Endothelial cell of umbilical vein (primary cell): ENCODE results near the gene PCGF6. TPM values are rescaled to one million over a fixed set of nuclear protein-coding genes. Genes with fewer than 3 reads are reported as not detected.
A peak's percentile ranks its signal among the peaks of the same experiment; 100 is the strongest.

Experiments
- BruUV-seq: library from RNA; stranded (reverse); fragments of 400-500 nt; replicated peaks from 2 replicates; lab custom pipeline; 2021; lab: Mats Ljungman, UMichigan
- CTCF ChIA-PET: fragments of 300-600, 350-600 bp; sonication (Branson Sonifier 250); formaldehyde crosslinking; loops from one replicate; lab custom pipeline; 2021; ENCODE audit warnings: antibody characterized with exemption, inconsistent platforms; lab: Charles Lee
- POLR2A ChIA-PET: fragments of 300-600, 350-600 bp; sonication (Branson Sonifier 250); formaldehyde crosslinking; loops from one replicate; lab custom pipeline; 2021; ENCODE audit warnings: antibody characterized with exemption, inconsistent platforms; lab: Charles Lee
- DNase-seq: peaks from one replicate; pipeline ENCODE4 v3.0.0-alpha.2; 2011; ENCODE audit warnings: low read depth, low spot score
- FAIRE-seq: peaks from 2 replicates; lab custom pipeline; 2011; peaks lifted over from hg19 to GRCh38; lab: Jason Lieb, UNC
- H2AFZ ChIP-seq: 2 replicates; pipeline ENCODE4 v1.6.0; 2012; ENCODE audit warnings: low read depth, low read length, control low read depth, inconsistent platforms
- H3K27ac ChIP-seq: 2 replicates; pipeline ENCODE4 v1.5.1; 2011; ENCODE audit warnings: low read depth, mild to moderate bottlenecking, control low read depth, low read length, moderate library complexity; ENCODE audit not compliant: insufficient read depth
- H3K27me3 ChIP-seq, 2 experiments: 2 replicates each; pipeline versions ENCODE4 v1.6.0 to v1.6.1; 2011; ENCODE audit warnings: low read length in 2 of 2, mixed read lengths in 1 of 2; ENCODE audit not compliant: control insufficient read depth in 2 of 2, insufficient read depth in 2 of 2
- H3K36me3 ChIP-seq, 2 experiments: 2 replicates in 1 of 2; 3 replicates in 1 of 2; pipeline ENCODE4 v1.5.1; 2011; ENCODE audit warnings: low read length in 2 of 2, mild to moderate bottlenecking in 1 of 2, moderate library complexity in 1 of 2; ENCODE audit not compliant: control insufficient read depth in 2 of 2, insufficient read depth in 2 of 2; ENCODE audit errors: extremely low read depth in 1 of 2
- H3K4me1 ChIP-seq: 3 replicates; pipeline ENCODE4 v1.5.1; 2011; ENCODE audit warnings: mild to moderate bottlenecking, low read length; ENCODE audit not compliant: control insufficient read depth, insufficient read depth; ENCODE audit errors: extremely low read depth
- H3K4me2 ChIP-seq: 2 replicates; pipeline ENCODE4 v1.6.1; 2011; ENCODE audit warnings: low read length, control low read depth, mixed read lengths; ENCODE audit not compliant: insufficient read depth
- H3K4me3 ChIP-seq, 3 experiments: fragments of 200-600 bp in 1 of 3; sonication (generic), shearing (Covaris generic) in 1 of 3; replicated peaks in 1 of 3; 2 replicates each; pipeline ENCODE4 v1.5.1; 2011 to 2016; ENCODE audit warnings: control low read depth in 3 of 3, low read length in 3 of 3, mild to moderate bottlenecking in 2 of 3, inconsistent platforms in 1 of 3, low read depth in 1 of 3, moderate library complexity in 1 of 3; ENCODE audit not compliant: insufficient read depth in 1 of 3
- H3K79me2 ChIP-seq: 2 replicates; pipeline ENCODE4 v1.6.0; 2012; ENCODE audit warnings: low read length, inconsistent platforms; ENCODE audit not compliant: control insufficient read depth, insufficient read depth
- H3K9ac ChIP-seq: replicated peaks from 2 replicates; pipeline ENCODE3; 2011; ENCODE audit warnings: low read length, control low read depth; ENCODE audit not compliant: insufficient read depth; ENCODE audit errors: extremely low read depth
- H3K9me1 ChIP-seq: replicated peaks from 3 replicates; pipeline ENCODE4 v1.6.0; 2011; ENCODE audit warnings: mild to moderate bottlenecking, low read length; ENCODE audit not compliant: control insufficient read depth, insufficient read depth; ENCODE audit errors: extremely low read depth
- H3K9me3 ChIP-seq: replicated peaks from 2 replicates; pipeline ENCODE4 v1.5.1; 2012; ENCODE audit warnings: low read length, inconsistent platforms; ENCODE audit not compliant: control insufficient read depth, insufficient read depth
- H4K20me1 ChIP-seq: replicated peaks from 2 replicates; pipeline ENCODE3; 2011; ENCODE audit warnings: mild to moderate bottlenecking, low read length; ENCODE audit not compliant: control insufficient read depth, insufficient read depth; ENCODE audit errors: extremely low read depth
- CTCF ChIP-seq, 2 donors: IDR thresholded peaks; 1 replicate in 1 of 2; 2 replicates in 1 of 2; pipeline ENCODE4 v1.5.1; 2011; ENCODE audit warnings: low read length in 2 of 2, mild to moderate bottlenecking in 2 of 2, moderate library complexity in 2 of 2, control low read depth in 1 of 2, inconsistent platforms in 1 of 2, low read depth in 1 of 2; ENCODE audit not compliant: insufficient read depth in 1 of 2; ENCODE audit errors: extremely low read depth in 1 of 2
- EZH2 ChIP-seq: IDR thresholded peaks from 2 replicates; pipeline ENCODE4 v1.6.1; 2012; ENCODE audit warnings: borderline replicate concordance, low read depth, mild to moderate bottlenecking, moderate library complexity, low read length, inconsistent platforms; ENCODE audit not compliant: severe bottlenecking
- FOS ChIP-seq: IDR thresholded peaks from 2 replicates; pipeline ENCODE4 v1.6.1; 2011; ENCODE audit warnings: mild to moderate bottlenecking, low read length, moderate library complexity, borderline replicate concordance; ENCODE audit not compliant: insufficient read depth
- GATA2 ChIP-seq: IDR thresholded peaks from 2 replicates; pipeline ENCODE4 v1.7.0; 2011; ENCODE audit warnings: low read depth, mild to moderate bottlenecking, moderate library complexity, mixed read lengths, low read length; ENCODE audit not compliant: insufficient read length, insufficient read depth
- JUN ChIP-seq: IDR thresholded peaks from 2 replicates; pipeline ENCODE4 v1.6.1; 2011; ENCODE audit warnings: borderline replicate concordance, low read depth; ENCODE audit not compliant: insufficient read length, insufficient read depth
- MAX ChIP-seq: IDR thresholded peaks from 2 replicates; pipeline ENCODE4 v1.6.1; 2011; ENCODE audit not compliant: insufficient read depth, insufficient read length
- MYC ChIP-seq: IDR thresholded peaks from one replicate; pipeline ENCODE4 v1.6.1; 2011; ENCODE audit warnings: mild to moderate bottlenecking, low read depth, low read length
- POLR2A ChIP-seq: IDR thresholded peaks from 2 replicates; pipeline ENCODE4 v1.6.1; 2012; ENCODE audit warnings: low read depth, mild to moderate bottlenecking, control low read depth, low read length
- POLR2AphosphoS5 ChIP-seq: IDR thresholded peaks from 2 replicates; pipeline ENCODE4 v1.6.1; 2012; ENCODE audit warnings: low read depth, mild to moderate bottlenecking, control low read depth, low read length, moderate library complexity; ENCODE audit not compliant: insufficient read depth
- dilution Hi-C: fragments of 300-500 bp; cut with MboI; formaldehyde crosslinking; loops from one replicate; pipeline ENCODE4 v1.15.0; 2019; ENCODE audit warnings: low sequenced_read_pairs; ENCODE audit not compliant: extremely low pct_ligation_motif_present
- intact Hi-C: fragments of 100-400 bp; cut with micrococcal nuclease; formaldehyde crosslinking; loops from one replicate; pipeline ENCODE4 v1.10.0; 2022
- polyA plus RNA-seq, 4 experiments: library from polyadenylated mRNA; depleted of rRNA in 3 of 4; stranded (reverse) in 3 of 4; unstranded in 1 of 4; fragments of >200 nt; gene quantifications; 2 replicates each; pipeline versions ENCODE4 v1.2.1 to v1.2.3, GENCODE V29; 2011 to 2012; ENCODE audit warnings: missing spikeins in 1 of 4
- total RNA-seq: library from RNA; stranded (reverse); gene quantifications from 2 replicates; pipeline ENCODE4 v1.2.3, GENCODE V29; 2021

PCGF6 gene
- total and polyA plus RNA-seq, 2 donors (not counting 3 experiments of a cell fraction or from before 2014, with no cell fraction given): 3.8 to 11.3 TPM

GRCh38 chr10:103350175-103350516, 794 bp downstream of the PCGF6 start:
- Histone ChIP-seq H3K4me3 (peak overlapping the region; percentile 62 to 80 (median 71)), H3K27ac (peak overlapping the region; percentile 37), H3K4me1 (peaks cover 2% of the 10 kb centered on the region), H3K9me3 (no peaks in the 10 kb centered on the region), H3K79me2 (peaks cover 9% of the 10 kb centered on the region), H3K4me2 (peak overlapping the region; percentile 31), H2AFZ (peak overlapping the region; percentile 94), H3K36me3 (peaks cover 2 to 6% of the 10 kb centered on the region in 2 experiments), H3K9me1 (no peaks in the 10 kb centered on the region), H3K9ac (peak overlapping the region; percentile 49), H4K20me1 (no peaks in the 10 kb centered on the region), H3K27me3 (no peaks in the 10 kb centered on the region)
- dilution Hi-C loops (no loop called here), intact Hi-C loops (loop anchor here (1.0 kb wide), 1 partner anchor 46 kb away; the partner anchor contains the start of genes ATP5MK and PDCD11)
- no peak for TF ChIP-seq MAX
- FAIRE-seq: no peak
- DNase-seq: no peak
- ChIA-PET POLR2A (no interaction called here), CTCF (interaction anchor here (1.0 to 1.7 kb wide), 2 partner anchors 9 to 16 kb away, joined by 3 to 8 read pairs; no protein-coding TSS in a partner anchor)
- TSS peak; percentile 20 for BruUV-seq

- Histone ChIP-seq H3K9me3 (no peaks in the 10 kb centered on the region), H3K9me1 (no peaks in the 10 kb centered on the region), H3K4me2 (no peak overlapping the region), H3K9ac (no peak overlapping the region), H3K27ac (no peak overlapping the region), H3K27me3 (no peaks in the 10 kb centered on the region), H3K36me3 (peaks cover 2 to 6% of the 10 kb centered on the region in 2 experiments), H3K79me2 (no peaks in the 10 kb centered on the region), H2AFZ (no peak overlapping the region), H3K4me1 (no peaks in the 10 kb centered on the region), H3K4me3 (no peak overlapping the region), H4K20me1 (no peaks in the 10 kb centered on the region)
- TF ChIP-seq EZH2 (no peak), MAX (no peak), GATA2 (no peak), POLR2A (no peak), MYC (no peak), JUN (no peak), FOS (no peak), POLR2AphosphoS5 (no peak), CTCF (IDR thresholded peaks at IDR 0.05; ENCODE audit: extremely low read depth in 1 of 2, insufficient read depth in 1 of 2, low read depth in 1 of 2, low read length in 2 of 2) (no peak)
- no TSS peak for BruUV-seq
- dilution Hi-C loops: no loop called here
- intact Hi-C loops: no loop called here
- CTCF ChIA-PET: interaction anchor here (0.8 to 1.3 kb wide), 3 partner anchors 11 to 419 kb away, joined by 3 to 4 read pairs (median 3); partner anchors contain the start of gene CNNM2
- POLR2A ChIA-PET: no interaction called here
- FAIRE-seq: no peak
- DNase-seq: no peak
Observed at GRCh38 chr10:103336370-103336769, 14.6 kb downstream of the PCGF6 start.
